Natural killer cell (primary cell): ENCODE results near the gene BAHCC1. TPM values are rescaled to one million over a fixed set of nuclear protein-coding genes. Genes with fewer than 3 reads are reported as not detected.

Experiments
- ATAC-seq, 3 donors: fragments of 150-1000 bp in 2 of 3; fragments of 200-7000 bp in 1 of 3; cut with Tn5 transposase; 1 replicate in 1 of 3; 2 replicates in 2 of 3; pipeline ENCODE4 v1.10.0; 2021; ENCODE audit warnings: mild to moderate bottlenecking in 2 of 3, moderate library complexity in 2 of 3
- DNase-seq, 2 donors: peaks; one replicate each; pipeline versions ENCODE4 v3.0.0 to v3.0.0-alpha.2; 2013 to 2021; ENCODE audit warnings: mixed read lengths in 1 of 2
- H3K27ac ChIP-seq: one replicate; pipeline ENCODE4 v1.5.1; 2013; ENCODE audit warnings: mild to moderate bottlenecking, low read length
- H3K27me3 ChIP-seq: one replicate; pipeline ENCODE4 v1.6.1; 2013; ENCODE audit warnings: low read length; ENCODE audit not compliant: control insufficient read depth, insufficient read depth
- H3K36me3 ChIP-seq: one replicate; pipeline ENCODE4 v1.6.1; 2013; ENCODE audit warnings: low read length; ENCODE audit not compliant: control insufficient read depth, insufficient read depth
- H3K4me1 ChIP-seq: one replicate; pipeline ENCODE4 v1.6.1; 2013; ENCODE audit warnings: low read length; ENCODE audit not compliant: control insufficient read depth, insufficient read depth
- H3K4me3 ChIP-seq: one replicate; pipeline ENCODE4 v1.5.1; 2013; ENCODE audit warnings: low read length
- H3K9me3 ChIP-seq: one replicate; pipeline ENCODE4 v1.6.1; 2013; ENCODE audit warnings: low read length; ENCODE audit not compliant: control insufficient read depth, insufficient read depth
- H3K27ac Mint-ChIP-seq, 2 donors: one replicate each; pipeline ENCODE4 v1.8.0; 2022; ENCODE audit warnings: mild to moderate bottlenecking in 2 of 2, mixed read lengths in 2 of 2, moderate library complexity in 1 of 2
- H3K27me3 Mint-ChIP-seq, 2 donors: one replicate each; pipeline ENCODE4 v1.8.0; 2022; ENCODE audit warnings: low read depth in 2 of 2, mixed read lengths in 2 of 2
- H3K36me3 Mint-ChIP-seq: one replicate; pipeline ENCODE4 v1.8.0; 2022; ENCODE audit warnings: mixed read lengths
- H3K4me1 Mint-ChIP-seq, 2 donors: one replicate each; pipeline ENCODE4 v1.8.0; 2022; ENCODE audit warnings: mixed read lengths in 2 of 2
- H3K4me3 Mint-ChIP-seq: one replicate; pipeline ENCODE4 v1.8.0; 2022; ENCODE audit warnings: mild to moderate bottlenecking, moderate library complexity, mixed read lengths
- H3K9me3 Mint-ChIP-seq, 2 donors: one replicate each; pipeline ENCODE4 v1.8.0; 2022; ENCODE audit warnings: mixed read lengths in 2 of 2
- CTCF ChIP-seq: fragments of 200-600 bp; IDR thresholded peaks from one replicate; pipeline ENCODE4 v1.8.0; 2022; ENCODE audit warnings: antibody characterized with exemption
- WGBS: methylation state at CpG from one replicate; pipeline ENCODE4 v1.1.7; 2013; ENCODE audit warnings: missing lambda C conversion rate; ENCODE audit not compliant: insufficient coverage; 5-methylcytosine and 5-hydroxymethylcytosine counted together
- intact Hi-C: fragments of 100-400 bp; cut with micrococcal nuclease; formaldehyde crosslinking; loops from one replicate; pipeline ENCODE4 v1.14.2; 2022
- total RNA-seq, 4 donors: library from RNA; stranded (reverse); fragments of 120-200 nt in 1 of 4; gene quantifications; one replicate each; pipeline versions ENCODE4 v1.2.3 to v1.2.4, GENCODE V29; 2013 to 2022

The BAHCC1 gene
- total RNA-seq, 3 donors from 2014 or later (not counting 1 experiment from before 2014, with no cell fraction given), result 2.9 to 17.3 (median 5.7) TPM

DNA sequence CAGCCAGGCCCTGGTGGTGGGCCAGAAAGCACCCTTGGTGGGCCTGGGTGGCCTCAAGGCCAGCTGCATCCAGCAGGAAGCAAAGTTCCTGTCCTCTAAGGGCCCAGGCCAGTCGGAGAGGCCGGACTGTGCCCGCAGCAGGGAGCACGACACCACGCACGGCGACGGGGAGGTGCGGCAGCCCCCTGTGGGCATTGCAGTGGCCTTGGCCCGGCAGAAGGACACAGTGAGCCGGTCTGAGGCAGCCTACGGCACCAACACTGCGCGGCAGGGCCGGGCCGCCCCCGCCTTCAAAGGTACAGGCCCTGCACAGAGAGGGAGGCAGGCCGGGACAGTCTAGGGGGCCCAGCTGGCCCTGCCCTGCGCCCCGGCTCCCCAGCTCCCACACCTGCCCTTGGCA lies 48.0 kb downstream of the BAHCC1 start:
- Histone ChIP-seq H3K4me3 (no peak overlapping the region), H3K4me1 (peaks cover 12% of the 10 kb centered on the region), H3K36me3 (no peaks in the 10 kb centered on the region), H3K27ac (no peak overlapping the region), H3K27me3 (peaks cover 4% of the 10 kb centered on the region), H3K9me3 (no peaks in the 10 kb centered on the region)
- intact Hi-C loops, result no loop called here
- peaks cover 0 to 8% of the 10 kb centered on the region in 2 donors for H3K27me3 Mint-ChIP-seq
- 94% methylated on average over 20 of the region's 20 CpGs for WGBS
- peaks cover 0 to 5% of the 10 kb centered on the region in 2 donors for H3K4me1 Mint-ChIP-seq
- no peaks in the 10 kb centered on the region for H3K36me3 Mint-ChIP-seq
- DNase-seq (no peak), ATAC-seq (no peak)
- no peaks in the 10 kb centered on the region for H3K9me3 Mint-ChIP-seq
- no peak overlapping the region for H3K4me3 Mint-ChIP-seq
- H3K27ac Mint-ChIP-seq, result no peak overlapping the region
- no peak for TF ChIP-seq CTCF

- no peaks in the 10 kb centered on the region for H3K9me3 Mint-ChIP-seq
- no peak overlapping the region for H3K4me3 Mint-ChIP-seq
- H3K4me3 ChIP-seq, result no peak overlapping the region
- peaks cover 0 to 4% of the 10 kb centered on the region in 2 donors for H3K27me3 Mint-ChIP-seq
- H3K4me1 ChIP-seq, result no peaks in the 10 kb centered on the region
- DNase-seq (no peak), ATAC-seq (no peak)
- no peak overlapping the region for H3K27ac ChIP-seq
- intact Hi-C loops, result no loop called here
- H3K9me3 ChIP-seq, result no peaks in the 10 kb centered on the region
- H3K4me1 Mint-ChIP-seq, result no peaks in the 10 kb centered on the region
- H3K27ac Mint-ChIP-seq, result no peak overlapping the region
- H3K36me3 ChIP-seq, result no peaks in the 10 kb centered on the region
- WGBS, result 86% methylated on average over 27 of the region's 27 CpGs
- H3K36me3 Mint-ChIP-seq, result no peaks in the 10 kb centered on the region
- peaks cover 3% of the 10 kb centered on the region for H3K27me3 ChIP-seq
- TF ChIP-seq CTCF, result no peak
Measured at GRCh38 chr17:81444610-81445339, 49.5 kb downstream of the BAHCC1 start.

GRCh38 chr17:81445642-81446503 lies 50.6 kb downstream of the BAHCC1 start:
- no peaks in the 10 kb centered on the region for H3K9me3 Mint-ChIP-seq
- Histone ChIP-seq H3K27me3 (no peaks in the 10 kb centered on the region), H3K4me3 (no peak overlapping the region), H3K36me3 (no peaks in the 10 kb centered on the region), H3K27ac (no peak overlapping the region), H3K4me1 (no peaks in the 10 kb centered on the region), H3K9me3 (no peaks in the 10 kb centered on the region)
- H3K27me3 Mint-ChIP-seq, result no peaks in the 10 kb centered on the region
- intact Hi-C loops, result no loop called here
- H3K4me1 Mint-ChIP-seq, result no peaks in the 10 kb centered on the region
- TF ChIP-seq CTCF, result no peak
- ATAC-seq (no peak), DNase-seq (no peak)
- no peak overlapping the region for H3K4me3 Mint-ChIP-seq
- no peak overlapping the region for H3K27ac Mint-ChIP-seq
- 83% methylated on average over 30 of the region's 30 CpGs for WGBS
- H3K36me3 Mint-ChIP-seq, result no peaks in the 10 kb centered on the region
